Spinal cord (tissue), 10 donors: Measurements from ENCODE around the gene QRICH2. TPM values are rescaled to one million over a fixed set of nuclear protein-coding genes. Genes with fewer than 3 reads are reported as not detected.

Source experiments
- DNase-seq, 6 donors: peaks; one replicate each; pipeline versions ENCODE4 v3.0.0 to v3.0.0-alpha.2; 2013 to 2015; ENCODE audit warnings: low spot score in 6 of 6, low read depth in 4 of 6
- H3K27ac ChIP-seq: one replicate; pipeline ENCODE4 v1.5.1; 2013; ENCODE audit warnings: low read depth, low read length, control low read depth
- H3K27me3 ChIP-seq: one replicate; pipeline ENCODE4 v1.6.1; 2013; ENCODE audit warnings: low read length; ENCODE audit not compliant: control insufficient read depth, insufficient read depth
- H3K36me3 ChIP-seq: one replicate; pipeline ENCODE4 v1.6.1; 2013; ENCODE audit warnings: low read length; ENCODE audit not compliant: control insufficient read depth, insufficient read depth
- H3K4me1 ChIP-seq: one replicate; pipeline ENCODE4 v1.6.1; 2013; ENCODE audit warnings: low read length; ENCODE audit not compliant: control insufficient read depth, insufficient read depth
- H3K4me3 ChIP-seq: one replicate; pipeline ENCODE4 v1.5.1; 2013; ENCODE audit warnings: low read depth, low read length, control low read depth
- H3K9me3 ChIP-seq: one replicate; pipeline ENCODE4 v1.6.1; 2013; ENCODE audit warnings: low read length; ENCODE audit not compliant: control insufficient read depth, insufficient read depth
- WGBS: methylation state at CpG from one replicate; pipeline ENCODE4 v1.1.5; 2013; ENCODE audit warnings: missing lambda C conversion rate; ENCODE audit not compliant: insufficient coverage; 5-methylcytosine and 5-hydroxymethylcytosine counted together
- long read RNA-seq, 4 donors: transcript quantifications; one replicate each; lab custom pipeline, GENCODE V29; 2026
- polyA plus RNA-seq, 2 donors: library from polyadenylated mRNA; unstranded; fragments of 120-200 nt; gene quantifications; one replicate each; pipeline ENCODE4 v1.2.1, GENCODE V29; 2013; ENCODE audit not compliant: insufficient read length in 2 of 2
- total RNA-seq, 2 donors: library from RNA; depleted of rRNA in 1 of 2; stranded (reverse); fragments of 120-200 nt in 1 of 2; fragments of >200 nt in 1 of 2; gene quantifications; one replicate each; pipeline versions ENCODE4 v1.2.3 to v1.2.4, GENCODE V29; 2013 to 2014
- donor health status: healthy.

QRICH2 gene
- 1 to 10 TPM; 3.7 to 7.5 TPM for total RNA-seq
- 10 to 100 TPM; 14.6 to 21.4 TPM for polyA plus RNA-seq
- long read RNA-seq, donor 1: 0 reads
- long read RNA-seq, donor 2: 0 reads
- long read RNA-seq, donor 3: 0 reads
- long read RNA-seq, donor 4: 0 reads

- no peaks in the 10 kb centered on the region for H3K4me1 ChIP-seq
- H3K4me3 ChIP-seq: no peak within 1 kb of the TSS
- peaks cover 54% of the 10 kb centered on the region for H3K36me3 ChIP-seq
- WGBS: 94% methylated on average over 44 of the region's 44 CpGs
- no peaks in the 10 kb centered on the region for H3K9me3 ChIP-seq
- H3K27ac ChIP-seq: no peak within 1 kb of the TSS
- no peaks in the 10 kb centered on the region for H3K27me3 ChIP-seq
- DNase-seq: no peak
These were observed at the start of gene QRICH2 for GRCh38 chr17:76307966-76308338. QRICH2 (minus strand) TSS chr17:76308276; CDS start chr17:76307998, 278 bp downstream.

GRCh38 chr17:76357597-76358158, 49.6 kb upstream of the QRICH2 start:
- WGBS: 81% methylated on average over 4 of the region's 6 CpGs
- DNase-seq: no peak
- no peaks in the 10 kb centered on the region for H3K36me3 ChIP-seq
- H3K27ac ChIP-seq: no peak overlapping the region
- H3K9me3 ChIP-seq: no peaks in the 10 kb centered on the region
- no peaks in the 10 kb centered on the region for H3K27me3 ChIP-seq
- no peak overlapping the region for H3K4me3 ChIP-seq
- peaks cover 22% of the 10 kb centered on the region for H3K4me1 ChIP-seq

- no peak overlapping the region for H3K27ac ChIP-seq
- 100% methylated on average over 1 of the region's 12 CpGs for WGBS
- no peak overlapping the region for H3K4me3 ChIP-seq
- H3K36me3 ChIP-seq: no peaks in the 10 kb centered on the region
- no peaks in the 10 kb centered on the region for H3K9me3 ChIP-seq
- no peak for DNase-seq
- H3K27me3 ChIP-seq: no peaks in the 10 kb centered on the region
- peaks cover 25% of the 10 kb centered on the region for H3K4me1 ChIP-seq
These were observed 48.9 kb upstream of the QRICH2 start for GRCh38 chr17:76356803-76357456.

GRCh38 chr17:76354747-76355310, 46.8 kb upstream of the QRICH2 start:
- Histone ChIP-seq H3K4me1 (peaks cover 22% of the 10 kb centered on the region), H3K27ac (no peak overlapping the region), H3K36me3 (peaks cover 7% of the 10 kb centered on the region), H3K9me3 (no peaks in the 10 kb centered on the region), H3K27me3 (no peaks in the 10 kb centered on the region), H3K4me3 (peak overlapping the region; percentile 61)
- 36% methylated on average over 2 of the region's 13 CpGs for WGBS
- peak in 1 of 6 donors; percentile 32 for DNase-seq

GRCh38 chr17:76354317-76354729, 46.2 kb upstream of the QRICH2 start:
- H3K36me3 ChIP-seq: peaks cover 10% of the 10 kb centered on the region
- H3K4me3 ChIP-seq: peak overlapping the region; percentile 61
- 0% methylated on average over 6 of the region's 18 CpGs for WGBS
- peak overlapping the region; percentile 87 for H3K27ac ChIP-seq
- H3K4me1 ChIP-seq: peaks cover 22% of the 10 kb centered on the region
- H3K9me3 ChIP-seq: no peaks in the 10 kb centered on the region
- no peak for DNase-seq
- H3K27me3 ChIP-seq: no peaks in the 10 kb centered on the region

- H3K27me3 ChIP-seq: no peaks in the 10 kb centered on the region
- DNase-seq: peak; percentile 87 to 97 (median 92)
- peak within 1 kb of the TSS; percentile 61 for H3K4me3 ChIP-seq
- H3K27ac ChIP-seq: peak within 1 kb of the TSS; percentile 87
- peaks cover 22% of the 10 kb centered on the region for H3K4me1 ChIP-seq
- peaks cover 11% of the 10 kb centered on the region for H3K36me3 ChIP-seq
- WGBS: 0% methylated on average over 75 of the region's 75 CpGs
- H3K9me3 ChIP-seq: no peaks in the 10 kb centered on the region
These were observed 45.7 kb upstream of the QRICH2 start, which contains the start of gene PRPSAP1 for GRCh38 chr17:76353599-76354316. PRPSAP1 (minus strand) TSS chr17:76353916; CDS start chr17:76353703, 213 bp downstream.

GRCh38 chr17:76353004-76353598, 45.0 kb upstream of the QRICH2 start:
- Histone ChIP-seq H3K4me3 (peak overlapping the region; percentile 61), H3K27ac (peak overlapping the region; percentile 69), H3K9me3 (no peaks in the 10 kb centered on the region), H3K36me3 (peaks cover 11% of the 10 kb centered on the region), H3K4me1 (peaks cover 22% of the 10 kb centered on the region), H3K27me3 (no peaks in the 10 kb centered on the region)
- DNase-seq: peak in 1 of 6 donors; percentile 21
- WGBS: under 1% methylated on average over 51 of the region's 51 CpGs

- no peak overlapping the region for H3K27ac ChIP-seq
These were observed 43.5 kb upstream of the QRICH2 start for GRCh38 chr17:76351526-76352071.

GRCh38 chr17:76350463-76350862, 42.4 kb upstream of the QRICH2 start:
- Histone ChIP-seq H3K9me3 (no peaks in the 10 kb centered on the region), H3K36me3 (peaks cover 32% of the 10 kb centered on the region), H3K27ac (no peak overlapping the region), H3K27me3 (no peaks in the 10 kb centered on the region), H3K4me3 (no peak overlapping the region), H3K4me1 (peaks cover 22% of the 10 kb centered on the region)
- 97% methylated on average over 4 of the region's 5 CpGs for WGBS
- DNase-seq: no peak

More at GRCh38 chr17:76351526-76352071, 43.5 kb upstream of the QRICH2 start:
- no peaks in the 10 kb centered on the region for H3K9me3 ChIP-seq
- H3K27me3 ChIP-seq: no peaks in the 10 kb centered on the region
- H3K36me3 ChIP-seq: peaks cover 22% of the 10 kb centered on the region
- peaks cover 22% of the 10 kb centered on the region for H3K4me1 ChIP-seq
- whole genome bisulfite sequencing: 90% methylated on average over 3 of the region's 9 CpGs
- H3K4me3 ChIP-seq: no peak overlapping the region
- no peak for DNase-seq
